ENCODE results near the gene MAEA. TPM values are rescaled to one million over a fixed set of nuclear protein-coding genes. Genes with fewer than 3 reads are reported as not detected.
"Not testable (repeated sequence)": the region's sequence is repeated elsewhere in the genome, so short reads cannot be mapped to it uniquely, and the experiment has no call there.

Gene MAEA
- polyA plus RNA-seq, 2 of the 4 experiments (the other 2 are of a cell fraction): 46.1 to 58.4 TPM

DNA sequence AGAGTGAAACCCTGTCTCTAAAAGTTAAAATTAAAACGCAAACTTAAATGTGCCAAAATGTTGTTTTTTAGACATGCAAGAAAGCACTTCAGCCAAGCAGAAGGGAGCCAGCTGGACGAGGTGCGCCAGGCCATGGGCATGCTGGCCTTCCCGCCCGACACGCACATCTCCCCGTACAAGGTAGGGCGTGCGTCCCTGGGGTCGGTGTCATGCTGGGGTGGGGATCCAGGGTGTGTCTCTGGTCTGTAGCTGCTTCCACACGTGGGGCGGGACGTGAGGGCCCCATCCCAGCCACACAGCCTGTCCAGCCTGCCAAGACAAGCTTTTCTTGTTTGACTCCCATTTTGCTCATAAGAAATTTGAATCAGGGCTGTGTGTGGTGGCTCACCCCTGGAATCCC, 43.0 kb downstream of the MAEA start:
- CTCF ChIA-PET: interaction anchor here (0.8 to 0.9 kb wide), 3 partner anchors 14 to 202 kb away, joined by 3 to 4 read pairs (median 4); no protein-coding TSS in a partner anchor

DNA sequence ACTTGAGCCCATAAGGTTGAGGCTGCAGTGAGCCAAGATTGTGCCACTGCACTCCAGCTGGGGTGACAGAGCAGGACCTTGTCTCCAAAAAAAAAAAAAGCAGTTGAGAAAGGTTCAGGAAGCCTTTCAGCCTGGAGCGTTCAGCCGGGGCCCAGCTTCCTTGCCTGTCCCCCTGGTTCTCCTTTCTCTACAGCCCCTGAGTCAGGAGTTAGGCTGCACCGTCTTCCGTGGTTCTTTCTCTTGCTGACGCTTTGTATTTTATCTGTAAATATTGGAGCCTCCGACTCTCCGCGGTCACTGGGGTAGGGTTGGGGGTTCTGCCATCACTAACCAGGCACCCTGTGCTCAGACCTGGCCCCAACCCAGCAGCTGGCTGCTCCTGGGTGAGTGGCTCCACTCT, 43.6 kb downstream of the MAEA start:
- H3K4me2 ChIP-seq: no peak overlapping the region
- WGBS (ENCODE audit: missing lambda C conversion rate): 88% methylated on average over 8 of the region's 8 CpGs
- ChIA-PET CTCF (interaction anchor here (0.8 to 0.9 kb wide), 2 partner anchors 15 to 65 kb away, joined by 3 to 4 read pairs; no protein-coding TSS in a partner anchor), POLR2A (no interaction called here)
- FAIRE-seq (no peak), DNase-seq (ENCODE audit: low read depth in 1 of 2, low spot score in 1 of 2) (no peak), ATAC-seq (no peak)
- TF ChIP-seq FOSL2 (IDR thresholded peaks at IDR 0.05) (no peak), FOSL2 (CRISPR knock-in tag; IDR thresholded peaks at IDR 0.05) (no peak), CHD2 (IDR thresholded peaks at IDR 0.05; ENCODE audit: low read length, partially characterized antibody) (no peak), RNF2 (IDR thresholded peaks at IDR 0.05; ENCODE audit: borderline replicate concordance, low read depth) (no peak), RAD21 (conservative IDR thresholded peaks at IDR 0.05 in 1 of 2, IDR thresholded peaks at IDR 0.05 in 1 of 2) (no peak), CEBPB (IDR thresholded peaks at IDR 0.05) (no peak), RARB (CRISPR knock-in tag; IDR thresholded peaks at IDR 0.05) (no peak), HOXB13 (CRISPR knock-in tag; IDR thresholded peaks at IDR 0.05; ENCODE audit: low read depth) (no peak)
- TF ChIP-seq, protein P1, sequence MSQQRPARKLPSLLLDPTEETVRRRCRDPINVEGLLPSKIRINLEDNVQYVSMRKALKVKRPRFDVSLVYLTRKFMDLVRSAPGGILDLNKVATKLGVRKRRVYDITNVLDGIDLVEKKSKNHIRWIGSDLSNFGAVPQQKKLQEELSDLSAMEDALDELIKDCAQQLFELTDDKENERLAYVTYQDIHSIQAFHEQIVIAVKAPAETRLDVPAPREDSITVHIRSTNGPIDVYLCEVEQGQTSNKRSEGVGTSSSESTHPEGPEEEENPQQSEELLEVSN (IDR thresholded peaks at IDR 0.05; ENCODE audit: borderline replicate concordance, low read depth): no peak
- no peaks in the 10 kb centered on the region for H3K9me3 ChIP-seq
- H3K27ac ChIP-seq: no peak overlapping the region
- no peak overlapping the region for H3K4me3 ChIP-seq
- H3K4me1 ChIP-seq: no peaks in the 10 kb centered on the region

More for the DNA sequence above, 43.0 kb downstream of the MAEA start:
- Histone ChIP-seq H3K4me3 (no peak overlapping the region), H3K9me3 (no peaks in the 10 kb centered on the region), H3K4me1 (no peaks in the 10 kb centered on the region), H3K27ac (no peak overlapping the region), H3K4me2 (no peak overlapping the region)
- POLR2A ChIA-PET: interaction anchor here (0.9 kb wide), 1 partner anchor 43 kb away, joined by 4 read pairs; the partner anchor contains the start of gene MAEA
- ATAC-seq (no peak), DNase-seq (ENCODE audit: low read depth in 1 of 2, low spot score in 1 of 2) (no peak), FAIRE-seq (no peak)
- TF ChIP-seq, protein P2, sequence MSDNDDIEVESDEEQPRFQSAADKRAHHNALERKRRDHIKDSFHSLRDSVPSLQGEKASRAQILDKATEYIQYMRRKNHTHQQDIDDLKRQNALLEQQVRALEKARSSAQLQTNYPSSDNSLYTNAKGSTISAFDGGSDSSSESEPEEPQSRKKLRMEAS (IDR thresholded peaks at IDR 0.05): no peak
- TF ChIP-seq EHMT2 (IDR thresholded peaks at IDR 0.05; ENCODE audit: low read depth) (no peak), RCOR1 (IDR thresholded peaks at IDR 0.05; ENCODE audit: low read depth, low read length) (no peak), KDM5A (IDR thresholded peaks at IDR 0.05) (no peak), PHF8 (IDR thresholded peaks at IDR 0.05; ENCODE audit: borderline replicate concordance, low read depth) (no peak), ZC3H11A (IDR thresholded peaks at IDR 0.05) (no peak), HOXA7 (CRISPR knock-in tag; IDR thresholded peaks at IDR 0.05) (no peak), FOSL2 (IDR thresholded peaks at IDR 0.05) (no peak), FOSL2 (CRISPR knock-in tag; IDR thresholded peaks at IDR 0.05) (no peak), POLR2A (IDR thresholded peaks at IDR 0.05; ENCODE audit: low read length) (no peak), BHLHE40 (IDR thresholded peaks at IDR 0.05; ENCODE audit: low read depth, low read length) (no peak), MAZ (IDR thresholded peaks at IDR 0.05; ENCODE audit: borderline replicate concordance, low read depth, low read length) (no peak), CHD2 (IDR thresholded peaks at IDR 0.05; ENCODE audit: low read length, partially characterized antibody) (no peak)
- WGBS (ENCODE audit: missing lambda C conversion rate): 93% methylated on average over 11 of the region's 13 CpGs

DNA sequence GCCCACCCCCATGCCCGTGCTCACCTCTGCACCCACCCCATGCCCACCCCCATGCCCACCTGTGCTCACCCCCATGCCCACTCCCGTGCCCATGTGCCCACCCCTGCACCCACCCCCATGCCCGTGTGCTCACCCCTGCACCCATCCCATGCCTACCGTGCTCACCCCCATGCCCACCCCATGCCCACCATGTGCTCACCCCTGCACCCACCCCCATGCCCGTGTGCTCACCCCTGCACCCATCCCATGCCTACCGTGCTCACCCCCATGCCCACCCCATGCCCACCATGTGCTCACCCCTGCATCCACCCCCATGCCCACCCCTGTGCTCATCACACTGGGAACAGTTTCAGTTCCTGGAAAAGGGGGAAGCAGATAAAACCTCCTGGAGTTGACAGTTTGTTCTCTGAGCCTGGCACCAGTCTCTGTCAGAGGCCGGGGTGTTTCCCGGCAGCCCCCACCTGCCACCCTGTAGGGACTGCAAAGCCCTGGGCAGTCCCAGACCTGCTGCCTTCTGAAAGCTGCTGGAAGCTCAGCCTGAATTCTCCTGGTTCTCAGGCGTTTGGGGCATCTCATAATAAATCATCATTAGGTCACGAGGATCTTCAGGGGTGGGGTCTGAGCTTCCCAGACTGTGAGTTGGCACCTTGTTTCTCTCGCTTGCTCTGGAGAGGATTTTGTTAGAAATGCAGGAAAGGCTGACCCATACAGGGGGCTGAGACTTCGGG, 44.3 kb downstream of the MAEA start:
- WGBS (ENCODE audit: missing lambda C conversion rate): 80% methylated on average over 1 of the region's 12 CpGs
- DNase-seq (ENCODE audit: low read depth in 1 of 2, low spot score in 1 of 2); H3K4me3 ChIP-seq; ATAC-seq; FAIRE-seq; H3K9me3 ChIP-seq; H3K4me1 ChIP-seq; CTCF ChIA-PET; POLR2A ChIA-PET; H3K4me2 ChIP-seq; H3K27ac ChIP-seq: not testable (repeated sequence)

DNA sequence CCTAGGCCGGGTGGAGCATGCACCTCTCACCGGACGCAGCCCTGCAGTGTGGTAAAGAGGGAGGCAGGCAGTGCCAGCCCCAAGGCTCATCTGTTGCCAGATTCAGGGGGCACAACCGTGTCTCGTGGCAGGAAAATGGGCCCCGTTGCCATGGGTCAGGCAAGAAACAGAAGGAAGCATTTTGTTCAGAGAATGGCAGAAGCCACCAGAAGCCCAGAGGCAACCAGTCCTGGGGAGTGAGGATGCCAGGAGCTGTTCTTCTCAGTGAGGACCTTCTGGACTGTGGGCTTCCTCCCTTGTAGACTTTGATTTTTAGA, 44.8 kb downstream of the MAEA start:
- H3K27ac ChIP-seq: no peak overlapping the region
- H3K4me1 ChIP-seq: no peaks in the 10 kb centered on the region
- POLR2A ChIA-PET: no interaction called here
- ATAC-seq: no peak
- H3K9me3 ChIP-seq: no peaks in the 10 kb centered on the region
- 80% methylated on average over 2 of the region's 6 CpGs for WGBS (ENCODE audit: missing lambda C conversion rate)
- no peak overlapping the region for H3K4me2 ChIP-seq
- H3K4me3 ChIP-seq: no peak overlapping the region
- no peak for FAIRE-seq
- CTCF ChIA-PET: no interaction called here
- no peak for DNase-seq (ENCODE audit: low read depth in 1 of 2, low spot score in 1 of 2)
- TF ChIP-seq ESRRA (IDR thresholded peaks at IDR 0.05; ENCODE audit: borderline replicate concordance, low read length) (no peak), CEBPB (IDR thresholded peaks at IDR 0.05) (no peak), HEYL (CRISPR knock-in tag; IDR thresholded peaks at IDR 0.05) (no peak), HDAC2 (IDR thresholded peaks at IDR 0.05) (no peak), NFE2L2 (conservative IDR thresholded peaks at IDR 0.05; ENCODE audit: low read length) (no peak), RFX5 (IDR thresholded peaks at IDR 0.05) (no peak), MYC (IDR thresholded peaks at IDR 0.05; ENCODE audit: borderline replicate concordance, low read length) (no peak)
- TF ChIP-seq, protein P3, sequence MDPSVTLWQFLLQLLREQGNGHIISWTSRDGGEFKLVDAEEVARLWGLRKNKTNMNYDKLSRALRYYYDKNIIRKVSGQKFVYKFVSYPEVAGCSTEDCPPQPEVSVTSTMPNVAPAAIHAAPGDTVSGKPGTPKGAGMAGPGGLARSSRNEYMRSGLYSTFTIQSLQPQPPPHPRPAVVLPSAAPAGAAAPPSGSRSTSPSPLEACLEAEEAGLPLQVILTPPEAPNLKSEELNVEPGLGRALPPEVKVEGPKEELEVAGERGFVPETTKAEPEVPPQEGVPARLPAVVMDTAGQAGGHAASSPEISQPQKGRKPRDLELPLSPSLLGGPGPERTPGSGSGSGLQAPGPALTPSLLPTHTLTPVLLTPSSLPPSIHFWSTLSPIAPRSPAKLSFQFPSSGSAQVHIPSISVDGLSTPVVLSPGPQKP (IDR thresholded peaks at IDR 0.05; ENCODE audit: low read depth, low read length): no peak
- TF ChIP-seq, protein P4, sequence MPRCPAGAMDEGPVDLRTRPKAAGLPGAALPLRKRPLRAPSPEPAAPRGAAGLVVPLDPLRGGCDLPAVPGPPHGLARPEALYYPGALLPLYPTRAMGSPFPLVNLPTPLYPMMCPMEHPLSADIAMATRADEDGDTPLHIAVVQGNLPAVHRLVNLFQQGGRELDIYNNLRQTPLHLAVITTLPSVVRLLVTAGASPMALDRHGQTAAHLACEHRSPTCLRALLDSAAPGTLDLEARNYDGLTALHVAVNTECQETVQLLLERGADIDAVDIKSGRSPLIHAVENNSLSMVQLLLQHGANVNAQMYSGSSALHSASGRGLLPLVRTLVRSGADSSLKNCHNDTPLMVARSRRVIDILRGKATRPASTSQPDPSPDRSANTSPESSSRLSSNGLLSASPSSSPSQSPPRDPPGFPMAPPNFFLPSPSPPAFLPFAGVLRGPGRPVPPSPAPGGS (IDR thresholded peaks at IDR 0.05): no peak

Measured in A549 (cell line).